HG03442 (cell line): ENCODE results near the gene EIF2B1.

Source experiments
- ATAC-seq: cut with Tn5 transposase; IDR thresholded peaks from one replicate; pipeline ENCODE4 v1.9.1; 2021; ENCODE audit warnings: mild to moderate bottlenecking, moderate library complexity; ENCODE audit not compliant: unreplicated experiment

Gene EIF2B1

DNA sequence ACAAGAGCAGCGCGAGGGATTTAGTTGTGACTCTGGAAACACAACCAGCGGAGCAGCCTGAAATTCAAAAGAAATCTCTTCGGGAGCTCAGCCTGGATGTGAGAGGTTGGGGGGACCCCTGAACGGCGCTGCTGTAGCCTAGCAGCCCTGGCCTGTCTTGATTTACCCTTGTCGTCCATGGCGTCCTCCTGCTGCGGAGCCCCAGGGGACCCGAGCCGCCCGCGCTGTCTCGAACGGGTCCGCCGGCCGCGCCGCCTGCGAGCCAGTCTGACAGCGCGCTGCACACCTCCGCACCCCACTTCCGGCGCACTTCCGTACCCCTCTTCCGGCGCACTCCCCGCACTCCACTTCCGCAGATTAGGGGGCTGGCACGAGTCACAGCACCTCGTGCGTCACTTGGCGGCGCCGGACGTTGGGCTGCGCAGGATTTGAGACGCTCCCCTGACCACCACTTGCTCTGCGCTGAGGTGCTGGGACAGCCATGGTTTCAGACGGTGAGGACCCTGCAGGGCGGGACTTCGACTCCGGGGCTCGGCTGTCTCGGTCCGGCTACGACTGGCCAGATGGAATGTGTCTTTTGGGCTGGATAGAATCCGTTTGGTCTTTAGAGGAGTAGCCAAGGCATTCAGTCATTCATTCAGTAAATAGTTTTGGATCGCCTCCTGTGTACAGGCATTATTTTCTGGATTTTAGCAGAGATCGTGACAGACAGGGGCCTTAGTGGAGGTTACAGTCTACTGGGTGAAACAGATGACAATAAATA lies at the start of gene EIF2B1, which contains the start of gene GTF2H3:
Gene EIF2B1, minus strand, starts transcription at position 308 of the 763 bp plus-strand sequence. Its CDS starts 129 bp downstream, at position 179.
Gene GTF2H3, plus strand, starts transcription at position 451 of the 763 bp plus-strand sequence. Its CDS starts 31 bp downstream, at position 482.
- peak; percentile 95 for ATAC-seq

GRCh38 chr12:123681605-123682004 lies 48.1 kb upstream of the EIF2B1 start:
- no peak for ATAC-seq

GRCh38 chr12:123678981-123679380 lies 45.5 kb upstream of the EIF2B1 start:
- no peak for ATAC-seq

GRCh38 chr12:123676616-123677320 lies 43.3 kb upstream of the EIF2B1 start:
- ATAC-seq, result no peak

DNA sequence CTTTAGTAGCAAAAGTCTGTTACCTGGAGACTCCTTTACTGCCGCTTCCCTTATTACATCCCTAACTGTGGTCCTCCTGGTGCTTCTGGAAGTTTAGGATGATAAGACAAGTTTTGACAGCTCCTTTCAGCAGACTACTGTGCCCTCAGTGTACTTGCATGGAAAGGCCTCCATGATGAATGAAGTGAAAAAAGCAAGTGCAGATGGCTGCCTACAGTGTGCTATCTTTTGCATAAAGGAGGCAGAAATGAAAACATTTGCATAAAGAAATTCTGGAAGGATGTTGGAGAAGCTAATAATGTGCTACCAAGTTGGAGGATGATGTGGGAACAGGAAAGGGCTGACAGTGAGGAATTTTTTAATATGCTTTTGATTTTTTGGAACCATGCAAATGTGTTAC lies 42.0 kb upstream of the EIF2B1 start:
- ATAC-seq, result no peak

- no peak for ATAC-seq
Measured at GRCh38 chr12:123671876-123672275, 38.4 kb upstream of the EIF2B1 start.

- ATAC-seq, result peak; percentile 96
Measured at GRCh38 chr12:123670882-123671728, 37.6 kb upstream of the EIF2B1 start, which contains the start of gene TCTN2. TSS of gene TCTN2 (plus strand) at chr12:123671113. CDS start at chr12:123671241, 128 bp downstream.

GRCh38 chr12:123667771-123668170 lies 34.3 kb upstream of the EIF2B1 start:
- no peak for ATAC-seq

DNA sequence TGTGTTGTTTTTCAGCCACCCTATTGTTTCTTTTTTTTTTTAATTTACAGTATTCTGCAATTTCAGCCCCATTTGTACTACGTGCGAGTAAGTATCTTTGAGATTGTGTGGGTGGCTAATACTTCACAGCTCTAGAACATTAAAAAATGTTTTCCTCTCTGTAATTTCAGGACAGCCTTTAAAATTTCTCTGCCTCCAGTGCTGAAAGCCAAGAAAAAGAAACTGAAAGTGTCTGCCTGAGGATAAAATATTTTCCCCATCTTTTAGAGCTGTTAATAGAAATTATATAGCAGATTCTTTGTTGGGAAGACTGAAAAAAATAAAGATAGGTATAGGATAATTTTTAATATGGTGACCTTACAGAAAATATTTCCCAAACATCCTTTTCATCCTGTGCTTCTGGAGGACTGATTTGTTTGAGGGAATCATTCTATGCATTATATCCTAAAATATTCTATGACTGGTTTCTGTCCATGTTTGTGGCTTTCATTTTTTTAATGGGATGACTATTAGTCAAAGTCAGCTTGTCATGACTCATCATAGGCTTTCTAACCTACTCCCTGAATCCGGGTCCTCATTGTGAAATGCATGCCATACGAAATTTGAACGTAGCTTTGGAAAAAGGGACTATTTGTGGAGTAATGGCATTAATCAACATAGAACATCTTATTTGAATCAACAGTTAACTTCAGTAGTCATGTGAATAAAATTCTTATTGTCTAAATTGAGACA lies 26.7 kb upstream of the EIF2B1 start:
- no peak for ATAC-seq

GRCh38 chr12:123657211-123657610 lies 23.7 kb upstream of the EIF2B1 start:
- ATAC-seq, result no peak

- no peak for ATAC-seq
Measured at GRCh38 chr12:123656392-123656791, 22.9 kb upstream of the EIF2B1 start.

DNA sequence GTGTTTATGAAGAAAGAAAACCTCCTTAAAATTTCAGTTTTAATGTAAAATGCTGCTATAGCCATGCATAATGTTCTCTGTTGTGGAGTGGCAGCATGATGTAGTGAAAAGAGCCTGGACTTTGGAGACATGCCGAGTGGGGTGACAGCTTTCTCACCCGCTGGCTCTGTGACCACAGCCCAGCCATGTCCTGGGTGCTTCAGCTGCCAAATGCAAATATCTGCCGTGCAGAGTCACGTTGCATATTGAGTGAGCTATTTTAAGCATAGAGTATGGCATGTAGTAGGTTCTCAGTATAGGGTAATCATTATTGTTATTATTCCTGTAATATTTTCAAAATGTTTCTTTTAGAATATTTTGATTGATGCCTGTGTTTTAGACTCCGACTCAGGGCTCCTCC lies 21.9 kb upstream of the EIF2B1 start:
- ATAC-seq, result peak; percentile 91

- ATAC-seq, result no peak
Measured at GRCh38 chr12:123654129-123654701, 20.7 kb upstream of the EIF2B1 start.

DNA sequence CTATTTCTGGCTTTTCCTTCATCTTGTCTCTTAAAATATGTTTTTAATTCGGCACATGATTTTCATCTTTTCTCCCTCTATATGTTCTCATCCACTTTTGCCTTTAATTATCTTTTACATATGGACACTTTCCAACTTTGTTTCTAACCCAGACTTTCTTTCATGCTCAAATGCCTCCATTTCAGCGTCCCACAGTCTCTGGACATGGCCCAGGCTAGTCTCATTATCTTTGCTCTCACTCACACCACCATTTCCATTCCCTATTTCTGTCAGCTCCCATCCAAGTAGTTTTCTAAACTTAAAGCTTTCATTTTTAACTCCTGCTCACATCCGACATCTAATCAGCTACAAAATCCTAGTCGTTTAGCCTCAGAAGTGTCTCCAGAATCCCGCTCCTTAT lies 14.9 kb upstream of the EIF2B1 start:
- ATAC-seq, result no peak

DNA sequence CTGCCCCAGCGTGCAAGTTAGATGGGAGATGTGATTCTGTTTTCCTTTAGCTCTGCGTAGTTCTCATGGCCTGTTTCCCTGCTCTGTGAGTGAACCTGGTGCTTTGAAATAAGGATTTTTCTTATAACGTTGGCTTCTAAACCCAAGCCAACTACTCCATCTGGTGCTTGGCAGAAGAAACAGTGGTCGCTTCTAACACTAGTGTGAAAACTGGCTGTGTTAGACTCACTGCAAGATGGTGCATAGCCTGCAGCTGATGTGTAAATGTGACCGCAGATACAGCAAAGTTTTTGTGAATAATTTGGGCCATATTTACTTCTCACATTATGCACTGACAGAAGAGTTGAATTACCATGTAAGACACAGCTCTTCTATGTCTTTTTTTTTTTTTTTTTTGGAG lies 12.4 kb upstream of the EIF2B1 start:
- no peak for ATAC-seq

- ATAC-seq, result no peak
Measured at GRCh38 chr12:123645380-123645779, 11.9 kb upstream of the EIF2B1 start.

GRCh38 chr12:123643911-123644310 lies 10.4 kb upstream of the EIF2B1 start:
- ATAC-seq, result no peak

- ATAC-seq, result no peak
Measured at GRCh38 chr12:123634142-123634561, 666 bp upstream of the EIF2B1 start.

DNA sequence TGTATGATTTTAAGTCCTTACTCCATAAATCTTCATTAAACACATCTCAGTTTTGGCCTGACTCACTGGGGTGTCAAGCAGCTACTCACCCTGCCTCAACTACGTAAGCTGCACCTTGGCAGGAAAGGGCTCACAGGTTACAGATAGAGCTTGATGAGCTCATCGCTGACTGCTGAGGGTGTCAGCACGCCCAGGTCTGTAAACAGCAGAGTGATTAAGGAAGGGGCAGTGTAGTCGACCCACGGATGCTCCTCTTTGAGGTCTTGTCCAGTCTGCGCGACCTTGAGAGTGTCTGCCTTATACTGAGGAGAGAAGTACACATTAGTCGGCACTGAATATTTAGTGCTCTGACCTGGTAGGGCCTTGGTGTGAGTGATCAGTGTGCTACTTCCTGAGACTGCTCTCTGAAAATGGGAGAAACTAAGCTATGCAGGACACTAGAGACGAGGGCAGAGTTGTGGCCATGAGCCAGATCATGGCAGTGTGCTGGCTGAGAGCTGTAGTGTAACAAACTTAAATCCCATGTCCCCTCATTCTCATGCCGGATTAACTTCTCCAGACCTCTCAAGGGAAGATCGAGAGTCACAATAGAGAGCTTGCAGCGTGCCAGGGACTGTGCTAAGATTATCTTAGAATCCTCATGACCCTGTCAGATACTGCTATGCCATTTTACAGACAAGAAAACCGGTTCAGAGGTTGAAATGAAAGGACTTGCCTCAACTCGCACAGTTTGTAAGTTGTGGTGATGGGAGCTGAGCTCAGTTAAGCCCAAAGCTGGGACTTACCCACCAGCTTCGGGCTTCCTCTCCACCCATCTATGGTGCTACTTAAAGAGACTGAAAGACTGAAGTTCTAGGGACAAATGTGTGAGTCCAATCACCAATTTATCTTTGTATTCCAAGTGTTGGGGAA lies 11.6 kb downstream of the EIF2B1 start:
- no peak for ATAC-seq
